Occipital lobe (tissue), 2 donors: ENCODE measurements around the gene PRRT1B. TPM values are rescaled to one million over a fixed set of nuclear protein-coding genes. Genes with fewer than 3 reads are reported as not detected.
"Not testable (repeated sequence)": the region's sequence is repeated elsewhere in the genome, so short reads cannot be mapped to it uniquely, and the experiment has no call there.

Experiments
- DNase-seq: peaks from one replicate; lab custom pipeline; 2025; lab: John Stamatoyannopoulos, UW
- total RNA-seq: library from RNA; depleted of rRNA; stranded (reverse); fragments of >200 nt; gene quantifications from one replicate; pipeline ENCODE4 v1.2.3, GENCODE V29; 2014

Gene PRRT1B
- total RNA-seq, result not detected

GRCh38 chr9:131545003-131545785 lies at the start of gene PRRT1B:
Gene PRRT1B (plus strand): TSS chr9:131545523. CDS start chr9:131545616, 93 bp downstream.
- no peak for DNase-seq

DNA sequence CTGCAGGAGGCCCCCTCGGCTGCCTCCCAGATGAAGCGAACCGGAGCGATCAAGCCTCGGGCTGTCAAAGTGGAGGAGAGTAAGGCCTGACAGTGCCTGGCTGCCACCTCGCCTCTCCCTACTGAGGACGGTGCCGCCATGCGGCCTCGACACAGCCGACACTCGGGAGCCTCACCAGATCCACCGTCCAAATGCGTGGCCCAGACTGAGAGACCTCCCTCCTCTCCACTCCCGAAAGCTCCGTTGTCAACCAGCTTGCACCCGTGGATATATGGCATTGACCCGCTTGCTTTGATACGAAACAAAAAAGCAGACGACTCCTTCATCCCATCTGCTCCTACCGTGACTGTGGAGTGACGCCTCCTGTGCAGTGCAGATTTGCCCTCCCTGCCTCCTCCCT lies 49.5 kb upstream of the PRRT1B start:
- DNase-seq, result no peak

GRCh38 chr9:131496844-131497405 lies 48.4 kb upstream of the PRRT1B start:
- no peak for DNase-seq

GRCh38 chr9:131499254-131499767 lies 46.0 kb upstream of the PRRT1B start:
- DNase-seq, result no peak

DNA sequence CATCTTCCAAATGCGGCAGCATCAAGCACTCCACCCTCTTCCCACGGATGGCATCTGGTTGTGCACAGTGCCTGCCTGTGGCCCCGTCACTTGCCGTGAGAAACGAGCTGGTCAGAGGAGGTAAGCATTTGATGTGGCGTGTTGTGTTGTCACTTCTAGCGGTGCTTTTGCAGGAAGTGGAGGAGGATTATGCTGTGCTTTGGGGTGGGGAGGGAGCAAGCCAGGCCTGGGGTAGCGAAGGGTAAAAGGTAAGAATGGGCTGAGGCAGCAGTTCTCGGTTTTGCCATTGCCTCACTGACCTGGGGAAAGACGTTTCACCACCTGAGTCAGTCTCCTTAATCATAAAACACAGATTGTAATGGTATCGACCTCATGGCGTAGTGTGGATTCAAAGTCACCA lies 44.9 kb upstream of the PRRT1B start:
- DNase-seq, result no peak

- no peak for DNase-seq
Measured at GRCh38 chr9:131500939-131501541, 44.3 kb upstream of the PRRT1B start.

DNA sequence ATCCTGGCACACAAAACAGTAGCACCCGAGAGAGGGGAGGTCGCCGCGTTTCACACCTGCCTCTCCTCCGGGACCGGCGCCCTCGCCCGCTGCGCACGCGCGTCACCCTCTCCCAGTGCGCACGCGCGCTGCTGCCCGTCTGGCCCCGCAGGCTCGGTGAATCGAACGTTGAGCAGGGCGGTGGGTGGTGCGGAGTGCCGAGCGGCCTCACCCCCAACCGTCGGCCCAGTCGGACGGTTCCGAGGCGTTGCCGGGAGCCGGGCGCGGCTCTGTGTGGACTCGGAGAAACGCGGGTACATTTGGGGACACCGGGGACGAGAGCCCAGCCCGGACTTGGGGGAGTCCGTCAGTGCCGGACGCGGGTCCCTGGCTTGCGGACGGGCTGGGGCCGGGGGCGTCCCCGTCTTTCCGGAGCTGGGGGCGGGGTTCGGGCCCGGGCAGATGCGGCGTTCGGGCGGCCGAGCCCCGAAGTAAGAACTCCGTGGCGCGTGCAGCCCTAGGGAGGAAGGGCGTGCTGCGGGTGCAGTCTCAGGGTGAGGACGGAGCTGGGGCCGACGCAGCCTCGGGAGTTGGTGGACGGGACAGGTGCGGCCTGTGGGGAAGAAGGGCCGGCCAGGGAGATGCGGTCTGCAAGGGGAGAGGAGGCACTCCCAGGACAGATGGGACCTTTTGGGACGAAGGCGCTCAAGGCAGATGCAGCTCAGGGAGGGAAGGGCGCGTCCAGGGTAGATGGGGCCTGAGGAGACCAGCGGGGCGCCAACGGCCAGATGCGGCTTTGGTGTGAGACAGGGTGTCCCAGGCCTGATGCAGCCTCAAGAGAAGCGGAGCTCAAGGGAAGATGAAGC lies 42.3 kb upstream of the PRRT1B start, which contains the start of gene POMT1:
Gene POMT1, plus strand, starts transcription at position 138 of the 845 bp plus-strand sequence. CDS start 1,301 bp downstream, outside the sequence.
- DNase-seq, result peak; percentile 86

GRCh38 chr9:131503626-131504465 lies 41.5 kb upstream of the PRRT1B start:
- DNase-seq, result no peak

GRCh38 chr9:131505012-131505411 lies 40.3 kb upstream of the PRRT1B start:
- no peak for DNase-seq

- DNase-seq, result no peak
Measured at GRCh38 chr9:131511416-131511815, 33.9 kb upstream of the PRRT1B start.

DNA sequence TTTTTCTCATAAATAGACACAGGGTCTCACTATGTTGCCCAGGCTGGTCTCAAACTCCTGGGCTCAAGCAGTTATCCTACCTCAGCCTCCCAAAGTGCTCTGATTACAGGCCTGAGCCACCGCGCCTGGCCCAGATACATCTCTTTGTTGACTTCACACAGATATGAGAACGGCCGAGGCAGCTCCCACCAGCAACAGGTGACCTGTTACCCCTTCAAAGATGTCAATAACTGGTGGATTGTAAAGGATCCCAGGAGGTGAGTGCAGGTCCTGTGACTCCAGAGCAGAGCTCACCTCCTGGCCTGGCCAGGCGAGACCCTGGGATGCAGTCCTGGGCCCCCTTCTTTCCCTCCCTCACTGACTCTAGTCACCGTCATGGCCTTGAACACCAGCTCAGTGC lies 33.4 kb upstream of the PRRT1B start:
- DNase-seq, result no peak

GRCh38 chr9:131513177-131513576 lies 32.1 kb upstream of the PRRT1B start:
- DNase-seq, result no peak

DNA sequence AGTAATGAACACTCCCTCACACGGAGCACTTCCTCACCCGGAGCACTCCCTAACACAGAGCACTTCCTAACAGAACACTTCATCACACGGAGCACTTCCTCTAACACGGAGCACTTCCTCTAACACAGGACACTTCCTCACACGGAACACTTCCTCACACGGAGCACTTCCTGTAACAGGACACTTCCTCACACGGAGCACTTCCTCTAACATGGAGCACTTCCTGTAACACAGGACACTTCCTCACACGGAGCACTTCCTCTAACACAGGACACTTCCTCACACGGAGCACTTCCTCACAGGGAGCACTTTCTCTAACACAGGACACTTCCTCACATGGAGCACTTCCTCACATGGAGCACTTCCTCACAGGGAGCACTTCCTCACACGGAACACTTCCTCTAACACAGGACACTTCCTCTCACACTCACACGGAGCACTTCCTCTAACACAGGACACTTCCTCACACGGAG lies 29.7 kb upstream of the PRRT1B start:
- not testable (repeated sequence) for DNase-seq

GRCh38 chr9:131516100-131516499 lies 29.2 kb upstream of the PRRT1B start:
- DNase-seq, result no peak

- no peak for DNase-seq
Measured at GRCh38 chr9:131516930-131517329, 28.4 kb upstream of the PRRT1B start.

DNA sequence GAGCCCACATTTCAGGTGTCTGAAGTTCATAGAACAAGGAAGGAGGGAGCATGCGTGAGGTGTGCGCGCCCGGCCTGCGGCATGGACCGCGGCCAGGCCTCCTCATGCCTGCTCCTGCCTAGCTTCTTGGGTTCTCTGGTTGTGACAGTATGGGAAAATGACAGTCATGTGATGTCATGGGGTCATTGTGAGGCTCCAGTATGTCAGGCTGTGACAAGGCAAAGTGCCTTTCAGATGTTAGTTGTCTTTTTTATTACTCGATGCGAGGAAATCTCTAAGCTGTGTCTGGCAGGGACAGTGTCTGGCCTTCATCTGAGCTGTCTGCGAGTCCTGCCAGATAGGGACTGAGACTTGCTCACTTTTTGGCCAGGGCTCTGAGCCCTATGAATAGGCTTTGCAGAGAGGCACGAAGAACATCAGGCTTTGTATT lies 27.5 kb upstream of the PRRT1B start:
- no peak for DNase-seq

DNA sequence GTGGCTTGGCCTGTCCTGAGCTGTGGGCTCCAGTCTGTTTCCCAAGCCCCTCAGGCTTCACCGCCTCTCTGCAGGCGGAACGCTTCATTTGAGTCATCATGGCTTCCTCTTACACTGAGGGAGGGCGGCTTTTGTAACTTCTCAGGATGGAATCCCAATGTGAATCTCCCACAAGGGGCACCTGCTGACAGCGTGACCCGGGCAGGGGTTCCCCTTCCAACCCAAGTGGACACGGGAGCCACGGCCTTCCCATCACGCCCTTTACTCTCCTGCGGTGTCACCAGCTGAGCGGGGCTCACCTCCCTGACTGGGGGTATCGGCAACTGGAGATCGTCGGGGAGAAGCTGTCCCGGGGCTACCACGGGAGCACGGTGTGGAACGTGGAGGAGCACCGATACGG lies 26.8 kb upstream of the PRRT1B start:
- no peak for DNase-seq

DNA sequence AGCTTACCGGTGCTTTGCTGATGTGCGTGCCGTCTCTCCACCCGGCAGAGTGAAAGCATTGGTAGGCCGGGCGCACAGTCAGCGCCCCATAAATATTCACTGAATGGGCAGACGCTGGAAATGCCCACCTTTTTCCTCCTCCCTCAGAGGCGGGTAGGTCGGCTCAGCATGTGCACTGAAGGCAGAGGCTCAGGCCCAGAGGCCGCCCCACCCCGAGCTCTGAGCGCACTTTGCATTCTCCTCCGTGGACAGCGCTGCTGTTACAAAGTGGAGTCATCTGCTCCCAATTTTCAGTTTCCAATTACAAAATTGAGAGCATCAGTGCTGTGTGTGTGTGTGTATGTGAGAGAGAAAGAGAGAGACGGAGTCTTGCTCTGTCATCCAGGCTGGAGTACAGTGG lies 24.8 kb upstream of the PRRT1B start:
- DNase-seq, result no peak

- no peak for DNase-seq
Measured at GRCh38 chr9:131521203-131521602, 24.1 kb upstream of the PRRT1B start.

GRCh38 chr9:131521822-131522221 lies 23.5 kb upstream of the PRRT1B start:
- DNase-seq, result no peak
